HCT116 (cell line): Measurements from ENCODE around the gene SERPINB8. TPM values are rescaled to one million over a fixed set of nuclear protein-coding genes. Genes with fewer than 3 reads are reported as not detected.

Experiments used
- ATAC-seq: fragments of 200-7000 bp; cut with Tn5 transposase; 2 replicates; pipeline ENCODE4 v1.9.1; 2020; ENCODE audit warnings: mild to moderate bottlenecking, moderate library complexity
- BruUV-seq: library from RNA; stranded (reverse); fragments of 400-500 nt; replicated peaks from 2 replicates; lab custom pipeline; 2021; lab: Mats Ljungman, UMichigan
- CTCF ChIA-PET: fragments of 300-600 bp; sonication (Branson Sonifier 250); formaldehyde crosslinking; loops from one replicate; lab custom pipeline; 2021; ENCODE audit warnings: antibody characterized with exemption; lab: Charles Lee
- POLR2A ChIA-PET: fragments of 300-600, 350-600 bp; sonication (Branson Sonifier 250); formaldehyde crosslinking; loops from one replicate; lab custom pipeline; 2021; ENCODE audit warnings: antibody characterized with exemption; lab: Charles Lee
- RAD21 ChIA-PET, 2 experiments: fragments of 300-600 bp; sonication (Branson Sonifier 250); formaldehyde crosslinking; loops; one replicate each; lab custom pipeline; 2023; ENCODE audit warnings: low total read pairs in 2 of 2; ENCODE audit not compliant: uncharacterized antibody in 2 of 2, unreplicated experiment in 2 of 2, low non-redundant PET in 1 of 2; lab: Charles Lee
- DNase-seq: peaks from one replicate; pipeline ENCODE4 v3.0.0-alpha.2; 2010; ENCODE audit warnings: low read depth, low spot score
- H2AFZ ChIP-seq: fragments of 200-600 bp; shearing (Covaris generic), sonication (generic); 2 replicates; pipeline ENCODE4 v1.6.1; 2017; ENCODE audit warnings: low read depth, mixed run types, mixed read lengths, antibody characterized with exemption, low read length; ENCODE audit not compliant: poor library complexity, severe bottlenecking
- H3K27ac ChIP-seq: 2 replicates; pipeline ENCODE4 v1.5.1; 2012; ENCODE audit warnings: low read depth, low read length
- H3K27me3 ChIP-seq: fragments of 200-600 bp; sonication (generic); 2 replicates; pipeline ENCODE4 v1.6.1; 2016; ENCODE audit warnings: mixed run types, low read length, mixed read lengths; ENCODE audit not compliant: insufficient read depth
- H3K36me3 ChIP-seq, 2 experiments: fragments of 200-500 bp in 1 of 2; fragments of 200-600 bp in 1 of 2; sonication (Bioruptor generic) in 1 of 2; sonication (generic) in 1 of 2; 2 replicates each; pipeline versions ENCODE4 v1.5.1 to v1.6.1; 2014 to 2016; ENCODE audit warnings: low read length in 2 of 2, inconsistent platforms in 1 of 2, mixed read lengths in 1 of 2, mixed run types in 1 of 2; ENCODE audit not compliant: insufficient read depth in 2 of 2, control insufficient read depth in 1 of 2
- H3K4me1 ChIP-seq, 2 experiments: fragments of 200-600 bp in 1 of 2; sonication (generic) in 1 of 2; 2 replicates each; pipeline versions ENCODE4 v1.5.1 to v1.6.1; 2012 to 2017; ENCODE audit warnings: low read length in 2 of 2, inconsistent platforms in 1 of 2, mild to moderate bottlenecking in 1 of 2, mixed read lengths in 1 of 2, mixed run types in 1 of 2, moderate library complexity in 1 of 2; ENCODE audit not compliant: insufficient read depth in 2 of 2, control insufficient read depth in 1 of 2
- H3K4me2 ChIP-seq: fragments of 200-600 bp; sonication (generic); 2 replicates; pipeline ENCODE4 v1.6.1; 2017; ENCODE audit warnings: mixed run types, low read length, mixed read lengths
- H3K4me3 ChIP-seq, 2 experiments: fragments of 200-600 bp in 1 of 2; sonication (generic) in 1 of 2; replicated peaks in 1 of 2; 2 replicates each; pipeline ENCODE4 v1.5.1; 2011 to 2016; ENCODE audit warnings: low read length in 2 of 2, control low read depth in 1 of 2, low read depth in 1 of 2, mild to moderate bottlenecking in 1 of 2, mixed read lengths in 1 of 2, mixed run types in 1 of 2
- H3K79me2 ChIP-seq: fragments of 200-600 bp; sonication (generic); 2 replicates; pipeline ENCODE4 v1.6.1; 2017; ENCODE audit warnings: mild to moderate bottlenecking, mixed run types, low read length, moderate library complexity, mixed read lengths; ENCODE audit not compliant: insufficient read depth
- H3K9ac ChIP-seq: fragments of 200-600 bp; sonication (generic); 2 replicates; pipeline ENCODE4 v1.6.1; 2016; ENCODE audit warnings: low read length, mixed read lengths
- H3K9me2 ChIP-seq: fragments of 200-600 bp; sonication (generic), shearing (Covaris generic); 2 replicates; pipeline ENCODE4 v1.6.1; 2017; ENCODE audit warnings: mixed run types, mild to moderate bottlenecking, moderate library complexity; ENCODE audit not compliant: insufficient read depth
- H3K9me3 ChIP-seq, 2 experiments: fragments of 200-500 bp in 1 of 2; fragments of 200-600 bp in 1 of 2; sonication (Bioruptor generic) in 1 of 2; sonication (generic) in 1 of 2; 2 replicates each; pipeline ENCODE4 v1.6.1; 2014 to 2017; ENCODE audit warnings: low read length in 2 of 2, mixed read lengths in 2 of 2, inconsistent platforms in 1 of 2, low read depth in 1 of 2, mild to moderate bottlenecking in 1 of 2, mixed run types in 1 of 2, moderate library complexity in 1 of 2; ENCODE audit not compliant: control insufficient read depth in 1 of 2, insufficient read depth in 1 of 2
- H4K20me1 ChIP-seq: fragments of 200-600 bp; sonication (generic), shearing (Covaris generic); 2 replicates; pipeline ENCODE4 v1.6.1; 2017; ENCODE audit warnings: mixed run types, mild to moderate bottlenecking, moderate library complexity; ENCODE audit not compliant: insufficient read depth
- ATF3 ChIP-seq: IDR thresholded peaks from 2 replicates; pipeline ENCODE4 v1.6.1; 2012
- CEBPB ChIP-seq: IDR thresholded peaks from 2 replicates; pipeline ENCODE4 v1.6.1; 2012; ENCODE audit warnings: low read depth
- CTCF ChIP-seq, 3 experiments: fragments of 200-600 bp in 1 of 3; sonication (generic) in 1 of 3; IDR thresholded peaks in 2 of 3; conservative IDR thresholded peaks in 1 of 3; 2 replicates each; pipeline ENCODE4 v1.5.1; 2012 to 2017; ENCODE audit warnings: low read depth in 2 of 3, low read length in 2 of 3, antibody characterized with exemption in 1 of 3, borderline replicate concordance in 1 of 3, control low read depth in 1 of 3, mild to moderate bottlenecking in 1 of 3, mixed read lengths in 1 of 3, mixed run types in 1 of 3, moderate library complexity in 1 of 3; ENCODE audit not compliant: insufficient read depth in 1 of 3
- ELF1 ChIP-seq: IDR thresholded peaks from 2 replicates; pipeline ENCODE4 v1.6.1; 2012; ENCODE audit warnings: low read depth, borderline replicate concordance
- EZH2phosphoT487 ChIP-seq: fragments of 200-600 bp; IDR thresholded peaks from 2 replicates; pipeline ENCODE4 v1.6.1; 2018; ENCODE audit warnings: antibody characterized with exemption, borderline replicate concordance
- FOSL1 ChIP-seq: IDR thresholded peaks from 2 replicates; pipeline ENCODE4 v1.6.1; 2012; ENCODE audit warnings: low read depth
- MAX ChIP-seq: IDR thresholded peaks from 2 replicates; pipeline ENCODE4 v1.6.1; 2012
- POLR2A ChIP-seq: IDR thresholded peaks from 2 replicates; pipeline ENCODE4 v1.7.0; 2011; ENCODE audit warnings: borderline replicate concordance; ENCODE audit not compliant: insufficient read depth, insufficient read length; ENCODE audit errors: extremely low read depth
- RAD21 ChIP-seq: IDR thresholded peaks from 2 replicates; pipeline ENCODE4 v1.6.1; 2012; ENCODE audit warnings: low read depth, mild to moderate bottlenecking
- REST ChIP-seq: IDR thresholded peaks from 2 replicates; pipeline ENCODE4 v1.6.1; 2012; ENCODE audit warnings: low read depth
- SIN3A ChIP-seq: IDR thresholded peaks from 2 replicates; pipeline ENCODE4 v1.6.1; 2012; ENCODE audit warnings: low read depth
- TCF7L2 ChIP-seq: IDR thresholded peaks from 2 replicates; pipeline ENCODE4 v1.7.0; 2011; ENCODE audit warnings: borderline replicate concordance, inconsistent platforms; ENCODE audit not compliant: insufficient read depth, insufficient read length; ENCODE audit errors: extremely low read depth
- YY1 ChIP-seq: IDR thresholded peaks from 2 replicates; pipeline ENCODE4 v1.6.1; 2011; ENCODE audit warnings: low read length, low read depth, moderate library complexity, mild to moderate bottlenecking; ENCODE audit not compliant: insufficient replicate concordance; ENCODE audit errors: extremely low read depth
- ZNF274 ChIP-seq: fragments of 200-500 bp; sonication (Bioruptor generic); IDR thresholded peaks from 2 replicates; pipeline ENCODE4 v1.6.1; 2014; ENCODE audit warnings: mild to moderate bottlenecking, low read depth, low read length, inconsistent platforms
- intact Hi-C: fragments of 100-400 bp; cut with micrococcal nuclease; formaldehyde crosslinking; loops from 2 replicates; pipeline ENCODE4 v1.10.0; 2022
- total RNA-seq: library from RNA; stranded (reverse); gene quantifications from one replicate; pipeline ENCODE4 v1.2.1, GENCODE V29; 2021; ENCODE audit not compliant: unreplicated experiment

The SERPINB8 gene
- total RNA-seq, 1 experiment from 2014 or later, result 5.9 TPM

- ATAC-seq (no peak), DNase-seq (no peak)
- no peaks in the 10 kb centered on the region for H3K9me2 ChIP-seq
- H3K4me3 ChIP-seq, result no peak overlapping the region
- BruUV-seq, result no TSS peak
- H4K20me1 ChIP-seq, result no peaks in the 10 kb centered on the region
- ChIA-PET RAD21 (no interaction called here), CTCF (no interaction called here), POLR2A (no interaction called here)
- peaks cover 0 to 7% of the 10 kb centered on the region in 2 experiments; a peak in 1 of 4 replicates for H3K9me3 ChIP-seq
- H3K36me3 ChIP-seq, result no peaks in the 10 kb centered on the region
- H3K4me1 ChIP-seq, result no peaks in the 10 kb centered on the region
- H3K27ac ChIP-seq, result no peak overlapping the region
- H3K9ac ChIP-seq, result no peak overlapping the region
- H3K27me3 ChIP-seq, result no peaks in the 10 kb centered on the region
- no peak overlapping the region for H2AFZ ChIP-seq
- no peak for TF ChIP-seq YY1
- intact Hi-C loops, result no loop called here
- H3K4me2 ChIP-seq, result no peak overlapping the region
- H3K79me2 ChIP-seq, result no peaks in the 10 kb centered on the region
Measured at GRCh38 chr18:63997606-63998005, 27.7 kb downstream of the SERPINB8 start.

- intact Hi-C loops, result no loop called here
- ChIA-PET RAD21 (no interaction called here), POLR2A (no interaction called here), CTCF (no interaction called here)
- Histone ChIP-seq H3K4me3 (no peak overlapping the region), H3K79me2 (no peaks in the 10 kb centered on the region), H3K27me3 (no peaks in the 10 kb centered on the region), H3K9me3 (peaks cover 0 to 7% of the 10 kb centered on the region in 2 experiments; a peak in 1 of 4 replicates), H3K4me1 (no peaks in the 10 kb centered on the region), H3K36me3 (no peaks in the 10 kb centered on the region), H3K27ac (no peak overlapping the region), H2AFZ (no peak overlapping the region), H3K9me2 (no peaks in the 10 kb centered on the region), H3K9ac (no peak overlapping the region), H4K20me1 (no peaks in the 10 kb centered on the region), H3K4me2 (no peak overlapping the region)
- ATAC-seq (no peak), DNase-seq (no peak)
- no TSS peak for BruUV-seq
- TF ChIP-seq RAD21 (no peak), FOSL1 (no peak), EZH2phosphoT487 (no peak), ZNF274 (no peak), CEBPB (no peak), SIN3A (no peak), MAX (no peak), REST (no peak), ELF1 (no peak), TCF7L2 (no peak), ATF3 (no peak), CTCF (IDR thresholded peaks at IDR 0.05 in 2 of 3, conservative IDR thresholded peaks at IDR 0.05 in 1 of 3; ENCODE audit: borderline replicate concordance in 1 of 3, insufficient read depth in 1 of 3, low read depth in 2 of 3, low read length in 2 of 3) (no peak), POLR2A (no peak)
Measured at GRCh38 chr18:63999871-64000270, 30.0 kb downstream of the SERPINB8 start.
